HG03135 (cell line): Measurements from ENCODE around the gene CHRM2.

Experiments
- ATAC-seq: cut with Tn5 transposase; IDR thresholded peaks from one replicate; pipeline ENCODE4 v1.9.1; 2021; ENCODE audit warnings: mild to moderate bottlenecking, moderate library complexity; ENCODE audit not compliant: unreplicated experiment

CHRM2 gene

GRCh38 chr7:137017221-137017620 lies 148.8 kb downstream of the CHRM2 start:
- ATAC-seq = no peak

GRCh38 chr7:137018468-137018867 lies 150.0 kb downstream of the CHRM2 start:
- no peak for ATAC-seq

GRCh38 chr7:137020351-137020750 lies 151.9 kb downstream of the CHRM2 start:
- no peak for ATAC-seq

- ATAC-seq = no peak
Measured at GRCh38 chr7:137025469-137026175, 157.2 kb downstream of the CHRM2 start.

GRCh38 chr7:137026176-137026500 lies 157.7 kb downstream of the CHRM2 start:
- no peak for ATAC-seq

DNA sequence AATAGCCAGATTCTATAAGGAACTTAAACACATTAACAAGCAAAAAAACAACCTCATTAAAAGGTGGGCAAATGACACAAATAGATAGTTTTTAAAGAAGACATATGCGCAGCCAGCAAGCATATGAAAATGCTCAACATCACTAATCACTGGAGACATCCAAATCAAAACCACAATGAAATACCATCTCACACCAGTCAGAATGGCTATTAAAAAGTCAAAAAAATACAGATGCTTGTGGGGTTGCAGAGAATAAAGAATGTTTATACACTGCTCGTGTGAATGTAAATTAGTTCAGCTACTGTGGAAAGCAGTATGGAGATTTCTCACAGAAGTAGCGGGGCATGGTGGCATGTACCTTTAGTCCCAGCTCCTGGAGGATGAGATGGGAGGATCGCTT lies 164.0 kb downstream of the CHRM2 start:
- no peak for ATAC-seq

- ATAC-seq = no peak
Measured at GRCh38 chr7:137036768-137037167, 168.3 kb downstream of the CHRM2 start.

DNA sequence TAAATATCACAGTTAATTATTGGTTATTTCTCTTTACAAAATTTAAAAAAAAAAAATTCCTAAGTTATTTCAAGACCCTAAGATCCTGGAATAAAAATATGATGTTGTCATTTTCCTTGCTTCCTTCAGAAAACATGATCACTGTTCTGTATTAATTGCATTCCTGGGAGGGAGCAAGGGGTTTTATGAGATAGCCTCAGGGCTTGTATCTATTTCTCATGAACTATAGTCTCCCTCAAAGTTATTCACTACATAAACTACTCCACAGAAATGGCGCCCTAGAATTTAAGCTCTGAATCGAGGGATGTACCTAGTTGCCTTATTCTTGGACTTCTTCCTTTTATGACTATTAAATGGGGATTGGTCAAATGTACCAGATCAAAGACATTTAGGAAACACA lies 170.3 kb downstream of the CHRM2 start:
- ATAC-seq = no peak

DNA sequence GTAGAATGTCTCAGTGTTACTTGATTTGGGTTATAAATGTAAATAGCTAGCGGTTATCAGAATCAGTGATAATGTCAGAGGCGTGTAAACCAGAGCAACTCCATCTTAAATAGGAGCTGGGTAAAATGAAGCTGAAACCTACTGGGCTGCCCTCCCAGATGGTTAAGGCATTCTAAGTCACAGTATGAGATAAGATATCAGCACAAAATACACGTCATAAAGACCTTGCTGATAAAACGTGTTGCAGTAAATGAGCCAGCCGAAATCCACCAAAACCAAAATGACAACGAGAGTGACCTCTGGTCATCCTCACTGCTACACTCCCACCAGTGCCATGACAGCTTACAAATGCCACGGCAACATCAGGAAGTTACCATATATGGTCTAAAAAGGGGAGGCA lies 172.3 kb downstream of the CHRM2 start:
- no peak for ATAC-seq

DNA sequence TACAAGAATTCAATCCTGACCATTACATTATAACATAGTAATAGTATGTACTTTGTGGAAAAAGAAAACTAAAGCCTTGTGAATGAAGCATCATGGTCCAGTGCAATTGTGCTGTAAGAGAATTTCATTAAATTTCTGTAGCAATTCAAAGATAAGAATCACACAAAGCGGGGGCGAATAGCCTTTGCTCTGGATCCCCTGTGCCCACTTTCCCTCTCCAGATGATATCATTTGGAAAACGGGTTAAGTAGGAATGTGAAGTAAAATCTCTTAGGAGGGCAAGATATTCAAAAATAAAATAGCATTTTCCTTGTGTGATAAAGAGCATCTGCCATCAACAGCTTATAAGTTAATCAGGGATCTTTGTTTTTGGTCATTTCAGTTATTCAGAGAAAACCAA lies 177.1 kb downstream of the CHRM2 start:
- no peak for ATAC-seq

GRCh38 chr7:137069249-137069963 lies 201.0 kb downstream of the CHRM2 start:
- no peak for ATAC-seq
